ENCODE measurements around the gene COQ10B. TPM values are rescaled to one million over a fixed set of nuclear protein-coding genes. Genes with fewer than 3 reads are reported as not detected.

COQ10B gene
- total and polyA plus RNA-seq, 3 donors from 2014 or later, result 16.4 to 18.0 (median 17.9) TPM

DNA sequence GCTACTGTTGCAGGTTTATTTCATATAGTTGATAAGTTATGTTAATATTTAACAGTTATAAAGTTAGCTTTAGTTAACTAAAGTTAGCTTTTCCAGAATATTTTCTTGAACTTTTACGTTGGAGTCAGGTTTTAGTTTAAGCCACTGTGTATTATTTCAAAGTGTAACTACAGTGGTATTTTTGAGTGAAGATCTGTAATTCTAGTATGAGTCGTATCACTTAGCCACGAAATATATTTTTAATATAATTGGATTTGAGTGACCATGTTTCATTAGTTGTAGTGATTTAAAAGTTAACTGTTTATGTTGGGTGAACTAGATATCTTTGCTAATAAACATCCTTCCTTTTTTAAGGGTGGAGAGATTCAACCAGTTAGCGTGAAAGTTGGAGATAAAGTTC, 49.3 kb downstream of the COQ10B start:
- DNase-seq, result no peak
- 79 to 81% methylated on average over 4 of the region's 4 CpGs for WGBS, 2 donors
- H3K27ac ChIP-seq, result peak overlapping the region in 1 of 2 donors; percentile 0
- H3K36me3 ChIP-seq (ENCODE audit: low read depth, missing control alignments), result no peaks in the 10 kb centered on the region
- TF ChIP-seq POLR2A (IDR thresholded peaks at IDR 0.05), result no peak
- TF ChIP-seq, protein P1, sequence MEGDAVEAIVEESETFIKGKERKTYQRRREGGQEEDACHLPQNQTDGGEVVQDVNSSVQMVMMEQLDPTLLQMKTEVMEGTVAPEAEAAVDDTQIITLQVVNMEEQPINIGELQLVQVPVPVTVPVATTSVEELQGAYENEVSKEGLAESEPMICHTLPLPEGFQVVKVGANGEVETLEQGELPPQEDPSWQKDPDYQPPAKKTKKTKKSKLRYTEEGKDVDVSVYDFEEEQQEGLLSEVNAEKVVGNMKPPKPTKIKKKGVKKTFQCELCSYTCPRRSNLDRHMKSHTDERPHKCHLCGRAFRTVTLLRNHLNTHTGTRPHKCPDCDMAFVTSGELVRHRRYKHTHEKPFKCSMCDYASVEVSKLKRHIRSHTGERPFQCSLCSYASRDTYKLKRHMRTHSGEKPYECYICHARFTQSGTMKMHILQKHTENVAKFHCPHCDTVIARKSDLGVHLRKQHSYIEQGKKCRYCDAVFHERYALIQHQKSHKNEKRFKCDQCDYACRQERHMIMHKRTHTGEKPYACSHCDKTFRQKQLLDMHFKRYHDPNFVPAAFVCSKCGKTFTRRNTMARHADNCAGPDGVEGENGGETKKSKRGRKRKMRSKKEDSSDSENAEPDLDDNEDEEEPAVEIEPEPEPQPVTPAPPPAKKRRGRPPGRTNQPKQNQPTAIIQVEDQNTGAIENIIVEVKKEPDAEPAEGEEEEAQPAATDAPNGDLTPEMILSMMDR (IDR thresholded peaks at IDR 0.05), result no peak
- H3K27me3 ChIP-seq, result no peaks in the 10 kb centered on the region
- H3K4me3 ChIP-seq, result no peak overlapping the region
- H3K4me1 ChIP-seq, result peaks cover 20% of the 10 kb centered on the region
- intact Hi-C loops (cut with DNase I; ENCODE audit: low total_unique reads), result no loop called here
- H3K9me3 ChIP-seq, result no peaks in the 10 kb centered on the region

DNA sequence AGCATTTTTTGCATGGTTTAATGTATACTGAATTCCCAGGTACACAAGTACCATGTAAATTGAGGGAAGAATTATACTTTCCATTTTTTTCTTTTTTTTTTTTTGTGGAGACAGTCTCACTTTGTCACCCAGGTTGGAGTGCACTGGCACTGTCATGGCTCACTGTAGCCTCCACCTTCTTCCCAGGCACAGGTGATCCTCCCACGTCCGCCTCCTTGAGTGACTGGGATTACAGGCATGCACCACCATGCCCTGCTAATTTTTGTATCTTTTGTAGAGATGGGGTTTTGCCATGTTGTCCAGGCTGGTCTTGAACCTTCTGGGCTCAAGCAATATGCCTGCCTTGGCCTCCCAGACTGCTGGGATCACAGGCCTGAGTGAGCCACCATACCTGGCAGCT, 50.6 kb downstream of the COQ10B start:
- Histone ChIP-seq H3K27ac (no peak overlapping the region), H3K9me3 (no peaks in the 10 kb centered on the region), H3K27me3 (no peaks in the 10 kb centered on the region), H3K4me1 (peaks cover 12% of the 10 kb centered on the region), H3K4me3 (no peak overlapping the region), H3K36me3 (ENCODE audit: low read depth, missing control alignments) (no peaks in the 10 kb centered on the region)
- intact Hi-C loops (cut with DNase I; ENCODE audit: low total_unique reads), result no loop called here
- TF ChIP-seq POLR2A (IDR thresholded peaks at IDR 0.05), result no peak
- TF ChIP-seq, protein P1 (IDR thresholded peaks at IDR 0.05), result no peak
- 98% methylated on average over 2 of the region's 2 CpGs for WGBS, 2 donors
- no peak for DNase-seq

DNA sequence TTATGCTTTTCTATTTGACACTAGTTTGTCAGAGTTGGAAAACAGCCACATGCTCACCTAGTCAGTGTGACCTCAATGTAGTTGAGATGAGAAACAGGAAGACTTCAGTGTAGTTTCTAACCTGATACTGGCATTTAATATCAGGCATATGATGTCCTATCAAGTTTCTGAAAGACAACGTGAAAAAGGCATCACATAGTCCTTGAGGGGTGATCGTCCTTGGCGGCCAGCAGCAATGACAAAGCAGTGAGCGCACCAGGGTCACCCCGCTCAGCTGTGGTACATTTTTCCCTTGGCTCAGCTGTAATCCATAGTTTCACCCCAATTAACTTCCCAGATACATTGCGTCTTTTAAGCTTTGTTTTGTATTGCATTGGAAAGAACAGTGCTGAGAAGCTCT, 51.2 kb downstream of the COQ10B start:
- H3K4me3 ChIP-seq, result no peak overlapping the region
- no peak overlapping the region for H3K27ac ChIP-seq
- TF ChIP-seq POLR2A (IDR thresholded peaks at IDR 0.05), result no peak
- TF ChIP-seq, protein P1 (IDR thresholded peaks at IDR 0.05), result no peak
- no peak for DNase-seq
- intact Hi-C loops (cut with DNase I; ENCODE audit: low total_unique reads), result no loop called here
- H3K4me1 ChIP-seq, result peaks cover 12% of the 10 kb centered on the region
- 86 to 90% methylated on average over 6 of the region's 6 CpGs for WGBS, 2 donors
- H3K36me3 ChIP-seq (ENCODE audit: low read depth, missing control alignments), result no peaks in the 10 kb centered on the region
- no peaks in the 10 kb centered on the region for H3K9me3 ChIP-seq
- H3K27me3 ChIP-seq, result no peaks in the 10 kb centered on the region

DNA sequence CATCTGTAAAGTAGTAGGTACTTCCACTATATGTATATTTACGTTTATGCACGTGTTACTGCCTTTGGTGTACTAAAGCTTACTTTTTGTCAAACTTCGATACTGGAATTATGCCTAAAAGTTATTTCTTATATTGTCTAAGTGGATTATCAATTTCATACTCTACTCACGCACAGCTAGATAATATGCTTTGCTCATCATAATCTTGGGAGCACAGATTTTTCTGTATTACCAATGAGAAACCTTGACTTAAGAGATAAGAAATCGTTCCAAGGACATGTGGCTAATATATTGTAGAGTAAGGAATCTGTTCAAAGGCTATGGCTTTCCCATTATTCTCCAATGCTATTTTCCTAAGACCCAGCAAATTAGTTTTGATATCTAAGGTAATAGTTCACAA, 53.3 kb downstream of the COQ10B start:
- DNase-seq, result no peak
- H3K4me3 ChIP-seq, result no peak overlapping the region
- H3K27me3 ChIP-seq, result no peaks in the 10 kb centered on the region
- TF ChIP-seq POLR2A (IDR thresholded peaks at IDR 0.05), result no peak
- TF ChIP-seq, protein P1 (IDR thresholded peaks at IDR 0.05), result no peak
- H3K36me3 ChIP-seq (ENCODE audit: low read depth, missing control alignments), result no peaks in the 10 kb centered on the region
- intact Hi-C loops (cut with DNase I; ENCODE audit: low total_unique reads), result no loop called here
- WGBS, 2 donors, result 71 to 79% methylated on average over 5 of the region's 5 CpGs
- peaks cover 6% of the 10 kb centered on the region for H3K4me1 ChIP-seq
- H3K27ac ChIP-seq, result no peak overlapping the region
- H3K9me3 ChIP-seq, result no peaks in the 10 kb centered on the region

DNA sequence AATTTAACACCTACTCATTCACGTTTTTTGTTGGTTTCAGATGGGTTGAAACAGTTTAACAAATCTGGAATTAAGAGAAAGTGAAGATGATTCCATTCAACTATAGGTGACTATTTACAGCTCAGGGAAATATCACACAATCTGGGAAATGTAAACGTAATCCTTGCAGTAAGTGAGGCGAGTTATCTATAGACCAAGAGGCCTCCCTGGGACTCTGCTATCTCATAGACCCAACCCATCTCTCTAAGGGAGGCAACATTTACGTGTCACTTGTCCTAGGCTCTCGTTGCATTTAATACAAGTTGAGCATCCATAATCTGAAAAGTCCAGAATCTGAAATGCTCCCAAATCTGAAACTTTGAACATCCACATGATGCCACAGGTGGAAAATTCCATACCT, 60.6 kb downstream of the COQ10B start:
- TF ChIP-seq, protein P1 (IDR thresholded peaks at IDR 0.05), result no peak
- TF ChIP-seq POLR2A (IDR thresholded peaks at IDR 0.05), result no peak
- no peak overlapping the region for H3K4me3 ChIP-seq
- no peaks in the 10 kb centered on the region for H3K27me3 ChIP-seq
- H3K4me1 ChIP-seq, result peaks cover 7% of the 10 kb centered on the region
- DNase-seq, result no peak
- no peaks in the 10 kb centered on the region for H3K36me3 ChIP-seq (ENCODE audit: low read depth, missing control alignments)
- H3K9me3 ChIP-seq, result no peaks in the 10 kb centered on the region
- intact Hi-C loops (cut with DNase I; ENCODE audit: low total_unique reads), result no loop called here
- WGBS, 2 donors, result 79 to 81% methylated on average over 5 of the region's 5 CpGs
- H3K27ac ChIP-seq, result no peak overlapping the region
